NCI-H748 (cell line): ENCODE measurements around the gene TPRN.

ENCODE experiments used
- DNase-seq: peaks from one replicate; lab custom pipeline; 2025; ENCODE audit not compliant: unreplicated experiment; lab: John Stamatoyannopoulos, UW

TPRN gene

DNA sequence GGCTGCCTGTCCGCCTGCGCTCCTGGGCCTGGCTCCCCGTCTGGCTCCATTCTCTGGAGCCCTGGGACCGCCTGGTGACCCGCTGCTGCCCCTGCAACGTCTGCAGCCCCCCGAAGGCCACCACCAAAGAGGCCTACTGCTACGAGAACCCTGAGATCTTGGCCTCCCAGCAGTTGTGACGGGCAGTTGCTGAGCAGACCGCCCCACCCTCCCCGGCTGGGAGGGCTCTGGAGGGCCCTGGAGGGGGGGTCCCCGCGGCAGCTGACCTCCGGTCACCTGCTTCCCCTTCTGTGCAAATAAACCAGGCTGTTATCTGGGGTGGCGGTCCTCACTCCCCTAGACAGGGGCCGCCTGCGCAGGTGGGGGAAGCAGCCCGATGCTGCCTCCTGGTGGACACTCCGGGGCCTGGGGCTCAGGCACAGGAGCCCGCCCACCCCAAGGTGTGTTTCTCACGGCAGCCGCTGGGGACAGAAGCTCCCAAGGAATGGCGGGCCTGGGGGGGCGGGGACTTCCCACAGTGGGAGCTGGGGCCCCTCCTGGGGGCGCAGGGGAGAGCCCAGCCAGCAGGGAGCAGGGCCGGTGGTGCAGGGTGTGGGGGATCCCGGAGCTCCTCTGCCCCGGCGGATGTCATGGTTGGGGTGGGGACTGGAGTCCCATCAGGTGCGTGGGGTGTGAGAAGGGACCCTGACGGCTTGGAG, 35.8 kb upstream of the TPRN start:
- peak; percentile 90 for DNase-seq

DNA sequence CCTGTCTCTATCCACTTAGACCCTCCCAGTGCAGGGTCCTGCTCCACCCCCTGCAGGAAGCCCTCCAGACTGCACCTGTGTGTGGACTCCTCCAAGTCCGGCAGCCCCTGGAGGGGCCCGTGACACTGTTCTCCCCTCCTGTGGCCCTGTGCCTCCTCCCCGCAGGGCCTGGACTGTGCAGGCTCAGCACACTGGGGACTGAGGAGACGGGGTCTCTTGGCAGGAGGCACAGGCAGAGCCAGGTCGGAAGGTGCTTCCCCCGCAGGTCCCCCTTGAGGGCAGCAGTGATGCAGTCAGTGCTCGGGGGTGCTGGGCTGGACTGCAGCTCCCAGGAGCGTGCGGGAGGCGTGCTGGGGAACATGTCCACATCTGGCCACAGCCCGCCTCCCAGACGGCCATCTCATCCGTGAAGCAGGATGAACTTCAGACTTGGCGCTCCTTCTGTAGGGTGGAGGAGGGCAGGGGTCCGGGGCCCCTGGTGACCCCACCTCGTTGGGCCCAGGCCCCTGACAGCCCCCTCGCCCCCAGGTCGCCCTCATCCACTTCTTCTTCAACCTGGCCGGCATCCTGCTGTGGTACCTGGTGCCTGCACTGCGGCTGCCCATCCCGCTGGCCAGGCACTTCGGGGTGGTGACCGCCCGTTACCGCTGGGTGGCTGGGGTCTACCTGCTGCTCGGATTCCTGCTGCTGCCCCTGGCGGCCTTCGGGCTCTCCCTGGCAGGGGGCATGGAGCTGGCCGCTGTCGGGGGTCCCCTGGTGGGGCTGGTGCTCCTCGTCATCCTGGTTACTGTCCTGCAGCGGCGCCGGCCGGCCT, 35.1 kb upstream of the TPRN start:
- DNase-seq = peak; percentile 39

DNA sequence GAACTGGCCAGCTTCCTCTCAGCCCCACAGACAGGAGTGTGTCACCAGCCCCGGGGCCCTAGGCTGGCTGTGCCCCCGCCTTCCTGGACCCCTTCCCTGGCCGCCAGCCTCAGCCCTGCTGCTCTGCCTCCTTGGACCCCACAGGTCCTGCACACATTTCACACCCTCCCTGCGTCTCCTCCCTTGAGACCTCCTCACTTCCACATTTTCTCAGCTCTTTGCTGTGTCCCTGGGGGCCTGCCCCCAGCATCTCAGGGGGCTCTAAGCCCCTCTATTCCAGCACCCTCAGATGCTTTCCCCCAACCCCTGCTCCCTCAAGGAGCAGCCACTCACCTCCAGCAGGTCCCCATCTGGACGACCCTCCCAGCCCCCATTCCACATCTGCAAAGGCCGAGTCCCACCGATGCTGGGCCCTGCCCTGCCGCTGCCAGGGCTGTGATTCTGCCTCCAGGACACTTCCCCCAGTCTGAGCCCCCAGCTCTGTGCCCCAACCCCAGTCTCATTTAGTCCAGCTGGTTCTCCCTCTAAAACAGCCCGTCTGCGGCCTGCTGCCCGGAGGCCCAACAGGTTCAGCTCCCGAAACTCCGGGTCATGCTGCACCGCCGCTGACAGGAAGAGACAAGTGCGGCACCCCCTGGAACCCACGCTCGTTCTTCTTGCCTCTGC, 34.4 kb upstream of the TPRN start:
- no peak for DNase-seq

DNA sequence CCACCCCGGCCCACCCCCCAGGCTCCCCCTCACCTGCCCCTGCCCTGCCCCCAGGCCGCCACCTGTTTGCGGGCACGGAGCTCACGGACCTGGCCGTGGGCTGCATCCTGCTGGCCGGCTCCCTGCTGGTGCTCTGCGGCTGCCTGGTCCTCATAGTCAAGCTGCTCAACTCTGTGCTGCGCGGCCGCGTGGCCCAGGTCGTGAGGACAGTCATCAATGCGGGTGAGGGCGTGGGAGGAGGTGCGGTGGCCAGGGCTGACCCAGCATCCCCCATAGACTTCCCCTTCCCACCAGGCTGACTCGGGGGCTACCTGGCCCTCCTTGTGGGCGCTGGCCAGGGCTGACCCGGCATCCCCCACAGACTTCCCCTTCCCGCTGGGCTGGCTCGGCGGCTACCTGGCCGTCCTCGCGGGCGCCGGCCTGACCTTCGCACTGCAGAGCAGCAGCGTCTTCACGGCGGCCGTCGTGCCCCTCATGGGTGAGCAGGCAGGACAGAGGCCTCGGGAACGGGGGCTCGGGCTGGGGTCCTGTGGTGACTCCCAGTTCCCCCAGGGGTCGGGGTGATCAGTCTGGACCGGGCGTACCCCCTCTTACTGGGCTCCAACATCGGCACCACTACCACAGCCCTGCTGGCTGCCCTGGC, 33.6 kb upstream of the TPRN start:
- no peak for DNase-seq

DNA sequence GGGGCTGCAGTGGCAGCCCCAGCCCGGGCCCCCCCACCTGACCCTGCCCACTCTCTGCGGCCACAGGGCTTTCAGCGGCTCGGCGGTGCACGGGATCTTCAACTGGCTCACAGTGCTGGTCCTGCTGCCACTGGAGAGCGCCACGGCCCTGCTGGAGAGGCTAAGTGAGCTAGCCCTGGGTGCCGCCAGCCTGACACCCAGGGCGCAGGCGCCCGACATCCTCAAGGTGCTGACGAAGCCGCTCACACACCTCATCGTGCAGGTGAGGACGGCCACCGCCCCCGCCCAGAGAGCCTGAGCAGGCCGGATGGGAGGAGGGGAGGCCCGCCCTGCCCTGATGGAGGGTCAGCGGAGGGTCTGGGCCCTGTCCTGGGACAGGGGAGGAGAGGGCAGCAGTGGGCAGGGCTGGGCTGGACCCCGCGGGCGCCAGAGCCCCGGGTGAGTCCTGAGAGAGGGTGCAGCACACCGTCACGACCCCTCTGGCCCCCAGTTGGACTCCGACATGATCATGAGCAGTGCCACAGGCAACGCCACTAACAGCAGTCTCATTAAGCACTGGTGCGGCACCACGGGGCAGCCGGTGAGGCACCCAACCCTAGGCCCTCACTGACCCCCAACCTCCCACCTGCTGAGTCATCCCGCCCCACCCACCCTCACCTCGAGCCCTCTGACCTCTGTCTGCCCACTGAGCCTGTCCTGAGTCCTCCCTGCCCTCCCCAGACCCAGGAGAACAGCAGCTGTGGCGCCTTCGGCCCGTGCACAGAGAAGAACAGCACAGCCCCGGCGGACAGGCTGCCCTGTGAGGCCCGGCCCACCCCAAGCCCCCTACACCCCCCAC, 32.8 kb upstream of the TPRN start:
- DNase-seq = no peak

DNA sequence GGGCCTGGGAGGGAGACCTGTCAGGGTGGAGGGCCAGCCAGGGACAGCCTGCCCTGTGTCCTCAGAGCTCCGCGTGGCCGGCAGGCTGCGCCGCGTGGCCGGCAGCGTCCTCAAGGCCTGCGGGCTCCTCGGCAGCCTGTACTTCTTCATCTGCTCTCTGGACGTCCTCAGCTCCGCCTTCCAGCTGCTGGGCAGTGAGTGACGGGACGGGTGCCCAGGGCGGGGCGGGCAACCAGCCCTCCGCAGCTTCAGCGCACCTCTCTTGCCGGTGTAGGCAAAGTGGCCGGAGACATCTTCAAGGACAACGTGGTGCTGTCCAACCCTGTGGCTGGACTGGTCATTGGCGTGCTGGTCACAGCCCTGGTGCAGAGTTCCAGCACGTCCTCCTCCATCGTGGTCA, 32.0 kb upstream of the TPRN start:
- no peak for DNase-seq

DNA sequence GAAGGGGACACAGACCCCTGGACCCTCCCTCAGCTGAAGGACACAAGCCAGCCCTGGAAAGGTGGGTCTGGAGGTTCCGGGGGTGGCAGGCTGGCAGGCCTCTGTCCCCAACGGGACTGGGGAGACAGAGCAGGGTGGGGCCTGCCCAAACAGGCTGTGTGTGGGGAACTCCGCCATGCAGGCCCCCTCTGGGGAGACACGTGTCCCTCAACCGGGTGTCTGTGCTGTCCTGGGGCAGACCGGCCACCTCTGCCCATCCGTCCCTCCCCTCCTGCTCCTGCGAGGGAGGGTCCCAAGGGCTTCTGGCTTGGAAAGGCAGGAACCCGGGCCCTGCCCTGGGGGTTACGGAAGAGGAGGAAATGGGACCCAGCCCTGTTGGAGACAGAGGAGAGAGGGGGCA, 31.6 kb upstream of the TPRN start:
- no peak for DNase-seq

DNA sequence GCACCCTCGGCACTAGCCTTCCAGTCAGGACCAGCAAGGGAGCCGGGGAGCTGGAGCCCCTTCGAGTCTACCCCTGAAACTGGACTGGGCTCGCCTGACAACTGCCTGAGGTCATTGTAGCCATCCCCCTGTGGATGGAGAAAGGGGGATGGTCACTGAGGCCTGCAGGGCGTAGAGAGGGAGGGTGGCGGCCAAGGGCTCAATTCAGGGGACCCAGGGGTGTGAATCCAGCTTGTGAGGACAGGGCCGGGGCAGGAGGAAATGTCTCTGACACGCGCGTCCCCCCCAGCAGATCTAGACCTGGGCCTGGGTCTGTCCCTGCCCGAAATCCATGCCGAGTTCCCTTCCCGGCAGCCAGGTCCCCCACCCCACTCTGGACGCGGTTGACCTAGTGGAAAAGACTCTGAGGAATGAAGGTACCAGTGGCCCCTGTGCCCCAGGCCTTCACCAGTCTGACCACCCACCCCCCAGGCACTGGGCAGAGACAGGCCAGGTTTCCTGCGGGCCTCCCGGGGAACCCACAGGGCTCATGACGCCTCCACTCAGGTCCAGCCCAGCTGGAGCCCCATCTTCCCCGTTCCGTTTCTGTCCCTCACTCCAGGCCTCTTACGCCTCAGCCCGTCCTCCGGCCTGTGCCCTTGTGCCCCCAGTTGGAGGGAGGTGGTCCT, 31.0 kb upstream of the TPRN start:
- DNase-seq = no peak

DNA sequence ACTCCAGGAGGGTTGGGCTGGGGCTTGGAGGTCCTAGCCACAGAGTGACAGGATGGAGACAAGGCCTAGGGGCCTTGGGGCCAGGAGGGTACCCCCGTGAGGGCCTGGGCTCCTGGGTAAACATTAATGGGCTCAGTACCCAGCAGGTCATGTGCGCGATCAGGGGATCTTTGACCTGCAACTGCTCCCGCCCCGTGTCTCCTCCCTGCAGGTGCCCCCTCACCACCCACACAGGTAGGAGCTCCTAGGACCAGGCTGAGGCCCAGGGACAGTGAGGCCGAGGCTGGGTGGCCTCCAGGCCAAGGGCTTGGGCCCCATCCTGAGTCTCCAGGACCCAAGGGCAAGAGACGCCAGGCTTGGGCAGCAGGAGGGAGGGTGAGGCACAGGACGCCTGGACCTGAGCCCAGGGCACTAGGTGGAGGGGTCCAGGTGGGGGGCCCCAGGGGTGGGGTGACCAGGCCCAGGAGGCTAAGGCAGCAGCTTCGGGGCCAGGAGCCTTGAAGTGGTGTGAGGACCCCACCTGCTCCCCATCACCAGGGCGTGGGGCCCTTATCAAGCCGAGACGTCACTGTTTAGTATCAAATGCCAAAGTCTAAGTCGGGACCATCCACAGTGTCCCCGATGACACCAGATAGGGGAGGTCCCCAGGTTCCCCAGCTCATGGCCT, 30.3 kb upstream of the TPRN start, which contains the start of gene SLC34A3:
SLC34A3 (plus strand) TSS at position 197 of the 667 bp plus-strand sequence. CDS start 802 bp downstream, outside the sequence.
- no peak for DNase-seq

DNA sequence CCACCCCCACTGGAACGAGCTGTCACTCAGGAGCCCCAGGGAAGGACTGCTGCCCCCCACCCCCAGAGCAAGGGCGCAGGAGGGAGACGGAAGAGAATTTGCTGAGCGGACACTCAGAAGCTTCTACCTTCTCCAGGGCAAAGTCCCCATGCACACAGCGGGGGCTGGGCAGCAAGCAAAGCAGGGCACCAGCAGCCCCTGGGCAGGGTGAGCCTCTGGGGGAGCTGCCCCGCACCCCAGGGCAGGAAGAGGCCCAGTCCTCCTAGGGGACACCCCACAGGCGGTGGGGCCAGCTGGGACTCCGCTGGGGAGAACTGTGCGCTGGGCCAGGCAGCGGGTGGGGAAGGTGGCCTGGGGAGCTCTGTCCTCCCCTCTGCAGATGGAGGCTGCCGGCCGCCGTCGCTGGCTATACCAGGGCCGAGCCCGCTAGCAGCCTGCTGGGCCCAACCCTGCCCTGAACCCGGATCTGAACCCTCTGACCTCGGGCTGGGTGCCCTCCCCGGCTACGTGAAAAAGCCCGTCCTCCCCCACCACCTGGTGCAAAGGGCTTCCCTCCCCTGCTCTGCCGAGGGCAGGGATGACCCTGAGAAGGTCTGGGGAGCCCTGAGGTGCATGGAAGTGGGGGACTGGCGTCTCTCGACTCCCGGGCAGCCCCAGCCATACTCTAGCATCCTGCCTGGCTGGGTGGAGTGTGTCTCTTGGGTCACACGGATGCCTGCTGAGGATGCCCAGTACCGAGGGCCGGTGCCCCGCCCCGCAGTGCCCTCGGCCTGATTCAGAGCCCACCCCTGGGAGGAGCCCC, 29.6 kb upstream of the TPRN start:
- no peak for DNase-seq

DNA sequence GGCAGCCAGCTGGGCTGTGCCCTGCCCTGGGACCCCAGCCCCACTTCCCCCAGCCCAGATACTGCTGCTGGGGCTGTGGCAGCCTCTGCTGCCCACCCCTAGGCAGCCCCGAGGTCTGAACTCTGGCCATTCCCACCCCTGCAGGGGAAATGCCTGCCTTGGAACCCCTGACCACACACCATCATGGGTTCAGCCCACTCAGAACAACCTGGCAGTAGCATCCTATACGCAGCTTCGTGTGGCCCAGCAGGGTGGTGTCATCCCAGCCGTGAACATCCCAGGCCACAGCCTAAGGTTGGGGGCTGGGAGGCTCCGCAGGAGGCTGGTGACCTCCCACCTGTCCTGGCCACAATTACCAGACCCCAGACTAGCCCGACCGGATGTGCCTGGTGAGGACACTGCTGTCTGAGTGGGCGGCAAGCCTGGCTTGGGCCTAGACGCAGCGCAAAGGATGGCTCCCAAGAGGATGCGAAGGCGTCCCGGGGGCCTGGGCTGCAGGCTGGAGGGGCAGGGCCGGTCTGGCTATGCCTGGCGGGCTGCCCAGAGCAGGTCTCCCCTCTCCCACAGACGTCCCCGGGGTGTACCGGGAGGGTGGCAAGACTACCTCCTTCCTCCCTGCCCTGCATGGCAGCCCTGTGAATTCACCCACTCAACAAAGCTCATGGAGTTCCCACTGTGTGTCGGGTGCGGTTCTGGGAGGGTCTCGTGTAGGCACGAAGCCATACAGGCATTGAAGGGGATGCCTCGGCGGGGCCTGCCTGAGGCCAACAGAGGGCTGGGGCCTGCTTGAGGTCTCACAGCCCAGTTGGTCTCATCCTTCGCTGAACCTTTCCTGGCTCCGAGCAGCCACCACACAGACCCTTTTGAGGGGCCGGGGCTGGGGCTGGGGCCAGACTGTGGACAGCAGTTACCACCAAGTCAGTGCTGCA, 28.7 kb upstream of the TPRN start:
- no peak for DNase-seq

DNA sequence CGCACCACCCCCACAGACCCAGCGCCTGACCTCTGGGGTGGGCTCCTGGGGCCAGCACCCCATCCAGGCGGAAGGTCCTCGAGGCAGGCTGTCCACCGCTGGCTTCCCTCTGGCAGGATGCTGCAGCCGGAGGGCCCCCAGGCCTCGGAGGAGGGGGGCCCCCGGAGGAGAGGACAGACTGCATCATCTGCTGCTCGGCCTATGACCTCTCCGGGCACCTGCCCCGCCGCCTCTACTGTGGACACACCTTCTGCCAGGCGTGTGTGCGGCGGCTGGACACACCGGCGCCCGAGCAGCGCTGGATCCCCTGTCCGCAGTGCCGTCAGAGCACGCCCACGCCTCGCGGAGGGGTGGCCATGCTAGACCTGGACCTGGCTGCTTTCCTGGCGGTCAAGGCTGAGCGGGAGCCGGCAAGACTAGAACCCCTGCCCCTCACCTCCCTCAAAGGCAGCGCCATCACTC, 28.0 kb upstream of the TPRN start:
- DNase-seq = no peak

DNA sequence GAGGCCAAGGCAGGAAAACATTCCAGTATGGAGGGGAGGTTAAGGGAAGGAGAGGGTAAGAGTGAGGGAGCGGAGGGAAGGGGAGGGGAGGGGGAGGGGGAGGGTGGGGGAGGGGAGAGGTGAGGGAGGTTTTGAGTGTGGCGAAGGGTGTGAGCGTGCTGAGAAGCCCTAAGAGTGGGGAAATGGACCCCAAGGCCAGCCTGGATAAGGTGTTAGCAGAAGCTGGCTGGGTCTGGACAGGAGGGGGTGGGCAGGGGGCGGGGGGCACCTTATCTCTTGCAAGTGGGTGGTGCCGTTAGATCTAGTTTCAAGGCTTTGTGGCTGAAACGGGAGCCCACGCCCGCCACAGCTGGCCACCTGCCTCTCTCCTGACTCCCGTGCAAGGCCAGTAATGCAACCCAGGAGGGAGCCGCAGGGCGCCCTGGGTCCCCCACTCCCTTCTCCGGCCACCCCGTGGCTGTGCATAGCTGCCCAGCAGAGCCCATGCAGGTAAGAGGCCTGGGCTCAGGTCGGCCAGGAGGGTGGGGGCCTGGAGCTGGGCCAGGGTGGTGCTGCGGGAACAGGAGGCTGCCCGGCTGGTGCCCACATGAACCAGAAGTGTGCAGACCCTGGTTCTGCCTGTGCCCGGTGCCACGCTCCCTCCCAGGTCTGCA, 27.4 kb upstream of the TPRN start:
- no peak for DNase-seq

DNA sequence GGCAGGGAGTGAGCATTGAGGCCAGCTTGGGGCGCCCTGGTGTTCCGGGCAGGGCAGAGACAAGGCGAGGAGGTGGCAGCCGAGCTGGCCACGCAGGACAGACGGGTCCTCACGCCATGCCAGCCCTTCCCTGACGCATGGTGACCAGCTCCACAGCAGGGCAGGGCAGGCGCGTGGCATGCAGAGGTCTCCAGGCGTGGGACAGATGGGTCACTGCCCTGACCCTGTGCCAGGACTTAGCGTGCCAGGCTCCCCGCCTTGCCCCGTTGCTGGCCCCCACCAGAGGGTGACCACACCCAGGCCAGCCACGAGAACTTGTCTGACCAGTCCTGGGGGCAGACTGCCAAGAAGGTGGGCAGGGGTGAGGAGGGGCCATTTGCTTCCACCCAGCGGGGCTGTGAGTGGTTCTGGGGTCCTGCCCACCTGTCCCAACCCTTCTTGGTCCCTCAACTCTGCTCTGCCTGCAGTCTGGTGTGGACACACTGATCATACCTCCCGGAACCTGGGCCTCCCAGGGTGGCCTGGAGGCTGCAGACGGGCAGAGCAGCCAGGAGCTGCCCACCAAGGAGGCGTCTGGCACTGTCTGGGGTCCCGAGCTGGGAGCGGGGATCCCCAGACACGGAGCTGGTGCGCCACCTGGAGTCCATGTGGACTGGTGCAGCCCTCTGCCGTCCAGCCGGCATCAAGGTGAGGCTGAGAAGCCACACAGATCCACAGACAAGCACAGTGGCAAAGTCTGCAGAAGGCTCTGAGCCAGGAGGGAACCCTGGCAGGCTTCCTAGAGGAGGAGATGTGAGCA, 26.7 kb upstream of the TPRN start, which contains the start of gene RNF224:
RNF224 (plus strand) TSS at position 449 of the 799 bp plus-strand sequence. CDS start 834 bp downstream, outside the sequence.
- DNase-seq = peak; percentile 82

DNA sequence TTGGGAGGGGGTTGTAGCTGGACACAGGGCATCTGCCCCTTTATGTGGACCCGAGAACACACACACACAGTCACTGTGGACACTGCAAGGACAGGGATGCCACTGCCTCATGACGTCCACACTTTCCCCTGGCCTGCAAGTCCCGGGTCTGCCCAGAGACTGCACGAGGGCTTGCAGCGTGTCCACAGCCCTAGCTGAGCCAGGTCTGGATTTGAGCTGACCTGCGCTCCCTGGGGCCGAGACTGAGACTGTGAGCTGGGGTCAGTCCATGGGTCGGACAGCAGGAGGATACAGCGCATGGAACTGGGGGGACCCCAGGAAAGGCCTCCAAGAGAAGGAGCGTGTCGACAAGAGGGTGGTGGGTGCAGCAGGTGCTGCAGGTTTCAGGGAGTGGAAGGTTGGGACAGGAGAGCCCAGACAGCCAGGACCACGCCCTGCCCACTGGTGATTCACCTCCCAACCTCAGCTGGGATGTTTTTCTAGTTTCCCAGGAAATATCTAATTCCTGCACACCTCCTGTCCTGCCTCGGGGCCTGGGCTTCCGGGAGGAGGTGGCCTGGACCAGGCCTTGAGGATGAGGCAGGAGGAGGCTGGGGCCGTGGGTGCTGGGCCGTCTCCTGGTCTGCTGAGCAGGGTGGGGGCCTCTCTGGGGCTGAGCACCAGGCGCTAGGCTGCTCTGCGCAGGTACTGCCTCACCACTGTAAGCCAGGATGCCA, 26.0 kb upstream of the TPRN start:
- no peak for DNase-seq
